GM23248 (cell line): Measurements from ENCODE around the gene YKT6. TPM values are rescaled to one million over a fixed set of nuclear protein-coding genes. Genes with fewer than 3 reads are reported as not detected.

Experiments used
- DNase-seq: peaks from one replicate; pipeline ENCODE4 v3.0.0-alpha.2; 2015
- H2AFZ ChIP-seq: fragments of 200-600 bp; sonication (generic); 2 replicates; pipeline ENCODE4 v1.6.1; 2016; ENCODE audit warnings: antibody characterized with exemption
- H3F3A ChIP-seq: fragments of 200-600 bp; sonication (generic); 2 replicates; pipeline ENCODE4 v1.6.1; 2016; ENCODE audit warnings: mild to moderate bottlenecking, antibody characterized with exemption, mixed run types; ENCODE audit not compliant: insufficient read depth
- H3K27ac ChIP-seq: fragments of 200-600 bp; sonication (generic); 2 replicates; pipeline ENCODE4 v1.5.1; 2016; ENCODE audit warnings: mild to moderate bottlenecking
- H3K27me3 ChIP-seq: fragments of 200-600 bp; sonication (generic); replicated peaks from 2 replicates; pipeline ENCODE4 v1.6.1; 2016; ENCODE audit warnings: mild to moderate bottlenecking; ENCODE audit not compliant: insufficient read depth
- H3K36me3 ChIP-seq: fragments of 200-600 bp; sonication (generic); 2 replicates; pipeline ENCODE4 v1.6.1; 2016; ENCODE audit warnings: low read depth, mild to moderate bottlenecking
- H3K4me1 ChIP-seq: fragments of 200-600 bp; sonication (generic); 2 replicates; pipeline ENCODE4 v1.6.1; 2016; ENCODE audit warnings: mild to moderate bottlenecking; ENCODE audit not compliant: insufficient read depth
- H3K4me2 ChIP-seq: fragments of 200-600 bp; sonication (generic); one replicate; pipeline ENCODE4 v1.6.1; 2016; ENCODE audit warnings: mild to moderate bottlenecking; ENCODE audit not compliant: unreplicated experiment
- H3K4me3 ChIP-seq: fragments of 200-600 bp; sonication (generic); 2 replicates; pipeline ENCODE4 v1.5.1; 2016; ENCODE audit warnings: mild to moderate bottlenecking
- H3K79me2 ChIP-seq: fragments of 200-600 bp; sonication (generic); 2 replicates; pipeline ENCODE4 v1.6.1; 2016; ENCODE audit warnings: mild to moderate bottlenecking; ENCODE audit not compliant: insufficient read depth
- H3K9ac ChIP-seq: fragments of 200-600 bp; sonication (generic); 2 replicates; pipeline ENCODE4 v1.6.1; 2016; ENCODE audit warnings: mild to moderate bottlenecking
- H3K9me2 ChIP-seq: fragments of 200-600 bp; sonication (generic); 2 replicates; pipeline ENCODE4 v1.6.1; 2016; ENCODE audit warnings: mixed run types, mild to moderate bottlenecking, moderate library complexity; ENCODE audit not compliant: insufficient read depth
- H3K9me3 ChIP-seq: fragments of 200-600 bp; sonication (generic); one replicate; pipeline ENCODE4 v1.6.1; 2017; ENCODE audit warnings: low read depth
- H4K20me1 ChIP-seq: fragments of 200-600 bp; sonication (generic); 2 replicates; pipeline ENCODE4 v1.6.0; 2016; ENCODE audit not compliant: insufficient read depth
- EZH2 ChIP-seq: fragments of 200-600 bp; sonication (generic); IDR thresholded peaks from 2 replicates; pipeline ENCODE4 v1.6.1; 2018; ENCODE audit warnings: antibody characterized with exemption, mild to moderate bottlenecking; ENCODE audit not compliant: insufficient read depth, poor library complexity, severe bottlenecking
- EZH2phosphoT487 ChIP-seq: fragments of 200-600 bp; sonication (generic); IDR thresholded peaks from 2 replicates; pipeline ENCODE4 v1.6.1; 2018; ENCODE audit warnings: antibody characterized with exemption, moderate library complexity, mild to moderate bottlenecking, low read depth; ENCODE audit not compliant: insufficient read depth
- WGBS, 2 experiments: methylation state at CpG; one replicate each; pipeline ENCODE4 v1.1.6; 2015 to 2017; ENCODE audit warnings: low lambda C conversion rate in 2 of 2, low coverage in 1 of 2; ENCODE audit errors: missing lambda C conversion rate in 2 of 2; 5-methylcytosine and 5-hydroxymethylcytosine counted together
- in situ Hi-C: fragments of 300-500 bp; cut with MboI; formaldehyde crosslinking; loops from 2 replicates; pipeline ENCODE4 v1.15.0; 2020
- polyA plus RNA-seq: library from polyadenylated mRNA; unstranded; fragments of >200 nt; fragmentation: Nextera tagmentation; extraction: Ambion mirVana; gene quantifications from 2 replicates; pipeline ENCODE4 v1.2.1, GENCODE V29; 2016
- total RNA-seq: library from RNA; depleted of rRNA; stranded (reverse); fragments of >200 nt; shearing (Covaris generic); gene quantifications from 2 replicates; pipeline ENCODE4 v1.2.3, GENCODE V29; 2014

Gene YKT6
- total and polyA plus RNA-seq, 2 experiments from 2014 or later = 108 to 148 TPM

GRCh38 chr7:44217223-44217714 is 16.5 kb downstream of the YKT6 start:
- TF ChIP-seq EZH2 = no peak
- no peak for TF ChIP-seq EZH2phosphoT487
- no peak for DNase-seq
- H3K9ac ChIP-seq = no peak overlapping the region
- no peaks in the 10 kb centered on the region for H3K9me3 ChIP-seq
- 80 to 85% methylated on average over 19 of the region's 19 CpGs for WGBS, 2 experiments
- no peak overlapping the region for H3K4me3 ChIP-seq
- H3K79me2 ChIP-seq = no peaks in the 10 kb centered on the region
- H4K20me1 ChIP-seq = no peaks in the 10 kb centered on the region
- H3K4me2 ChIP-seq = no peak overlapping the region
- H3K36me3 ChIP-seq = no peaks in the 10 kb centered on the region
- in situ Hi-C loops = no loop called here
- 0 out of 2 replicates have a peak, but pooled peaks cover 5% of the 10 kb centered on the region for H3K27me3 ChIP-seq
- no peak overlapping the region for H3K27ac ChIP-seq
- H3F3A ChIP-seq = no peaks in the 10 kb centered on the region; the same call in 1 of the 2 replicates
- no peak overlapping the region for H2AFZ ChIP-seq
- no peaks in the 10 kb centered on the region for H3K4me1 ChIP-seq
- H3K9me2 ChIP-seq = no peaks in the 10 kb centered on the region

- Histone ChIP-seq H3K79me2 (no peaks in the 10 kb centered on the region), H3K36me3 (no peaks in the 10 kb centered on the region), H3K9me3 (no peaks in the 10 kb centered on the region), H3K27ac (no peak overlapping the region), H3K27me3 (0 out of 2 replicates have a peak, but pooled peaks cover 8% of the 10 kb centered on the region), H2AFZ (no peak overlapping the region), H3K4me1 (no peaks in the 10 kb centered on the region), H3K9me2 (no peaks in the 10 kb centered on the region), H3K9ac (no peak overlapping the region), H3K4me2 (no peak overlapping the region), H3K4me3 (no peak overlapping the region), H3F3A (no peaks in the 10 kb centered on the region; the same call in 1 of the 2 replicates), H4K20me1 (no peaks in the 10 kb centered on the region)
- no peak for DNase-seq
- WGBS, 2 experiments = 74 to 76% methylated on average over 16 of the region's 17 CpGs
- TF ChIP-seq EZH2 (no peak), EZH2phosphoT487 (no peak)
- in situ Hi-C loops = no loop called here
These were observed 17.1 kb downstream of the YKT6 start for GRCh38 chr7:44217852-44218402.

GRCh38 chr7:44218418-44219201 is 17.8 kb downstream of the YKT6 start:
- H4K20me1 ChIP-seq = no peaks in the 10 kb centered on the region
- H2AFZ ChIP-seq = no peak overlapping the region
- no peak for TF ChIP-seq EZH2
- no peak for TF ChIP-seq EZH2phosphoT487
- H3K9ac ChIP-seq = no peak overlapping the region
- H3K36me3 ChIP-seq = no peaks in the 10 kb centered on the region
- H3K9me3 ChIP-seq = no peaks in the 10 kb centered on the region
- H3K4me1 ChIP-seq = no peaks in the 10 kb centered on the region
- no peaks in the 10 kb centered on the region for H3K9me2 ChIP-seq
- H3K27ac ChIP-seq = no peak overlapping the region
- no peak overlapping the region for H3K4me2 ChIP-seq
- 70% methylated on average over 25 to 26 of the region's 26 CpGs for WGBS, 2 experiments
- DNase-seq = no peak
- in situ Hi-C loops = no loop called here
- H3K79me2 ChIP-seq = no peaks in the 10 kb centered on the region
- H3F3A ChIP-seq = no peaks in the 10 kb centered on the region; the same call in 1 of the 2 replicates
- H3K4me3 ChIP-seq = no peak overlapping the region
- 0 out of 2 replicates have a peak, but pooled peaks cover 8% of the 10 kb centered on the region for H3K27me3 ChIP-seq

- H3K9me3 ChIP-seq = no peaks in the 10 kb centered on the region
- H2AFZ ChIP-seq = no peak overlapping the region
- DNase-seq = no peak
- no peaks in the 10 kb centered on the region for H3K9me2 ChIP-seq
- H3K36me3 ChIP-seq = no peaks in the 10 kb centered on the region
- in situ Hi-C loops = no loop called here
- no peak overlapping the region for H3K4me2 ChIP-seq
- no peaks in the 10 kb centered on the region for H4K20me1 ChIP-seq
- TF ChIP-seq EZH2 (no peak), EZH2phosphoT487 (no peak)
- 66 to 68% methylated on average over 17 to 18 of the region's 18 CpGs for WGBS, 2 experiments
- H3K4me1 ChIP-seq = no peaks in the 10 kb centered on the region
- H3K9ac ChIP-seq = no peak overlapping the region
- no peak overlapping the region for H3K27ac ChIP-seq
- no peak overlapping the region for H3K4me3 ChIP-seq
- 0 out of 2 replicates have a peak, but pooled peaks cover 8% of the 10 kb centered on the region for H3K27me3 ChIP-seq
- no peaks in the 10 kb centered on the region; the same call in 1 of the 2 replicates for H3F3A ChIP-seq
- no peaks in the 10 kb centered on the region for H3K79me2 ChIP-seq
These were observed 18.7 kb downstream of the YKT6 start for GRCh38 chr7:44219371-44220045.
